HG02610 (cell line): Measurements from ENCODE around the gene B3GNT2.
A peak's percentile ranks its signal among the peaks of the same experiment; 100 is the strongest.
"Not testable (repeated sequence)": the region's sequence is repeated elsewhere in the genome, so short reads cannot be mapped to it uniquely, and the experiment has no call there.

Experiments used
- ATAC-seq: cut with Tn5 transposase; IDR thresholded peaks from one replicate; pipeline ENCODE4 v1.9.1; 2021; ENCODE audit warnings: mild to moderate bottlenecking, moderate library complexity; ENCODE audit not compliant: unreplicated experiment

The B3GNT2 gene

GRCh38 chr2:62195421-62196277 is at the start of gene B3GNT2:
Gene B3GNT2, plus strand, starts transcription at chr2:62196115. Its CDS starts 26,106 bp downstream, at chr2:62222221.
- ATAC-seq = peak; percentile 48

GRCh38 chr2:62146790-62147189 is 49.1 kb upstream of the B3GNT2 start:
- not testable (repeated sequence) for ATAC-seq

- no peak for ATAC-seq
Observed at GRCh38 chr2:62147610-62148301, 48.2 kb upstream of the B3GNT2 start.

GRCh38 chr2:62149708-62150107 is 46.2 kb upstream of the B3GNT2 start:
- ATAC-seq = peak; percentile 42

GRCh38 chr2:62150597-62151305 is 45.2 kb upstream of the B3GNT2 start:
- ATAC-seq = no peak

GRCh38 chr2:62151306-62151638 is 44.6 kb upstream of the B3GNT2 start:
- no peak for ATAC-seq

GRCh38 chr2:62152000-62152399 is 43.9 kb upstream of the B3GNT2 start:
- no peak for ATAC-seq

- no peak for ATAC-seq
Observed at GRCh38 chr2:62156861-62157496, 38.9 kb upstream of the B3GNT2 start.

GRCh38 chr2:62158444-62159121 is 37.3 kb upstream of the B3GNT2 start:
- ATAC-seq = no peak

GRCh38 chr2:62160691-62161090 is 35.2 kb upstream of the B3GNT2 start:
- ATAC-seq = not testable (repeated sequence)

GRCh38 chr2:62163106-62163831 is 32.6 kb upstream of the B3GNT2 start:
- no peak for ATAC-seq

- no peak for ATAC-seq
Observed at GRCh38 chr2:62163834-62164233, 32.1 kb upstream of the B3GNT2 start.

- no peak for ATAC-seq
Observed at GRCh38 chr2:62175728-62176127, 20.2 kb upstream of the B3GNT2 start.

GRCh38 chr2:62176801-62177200 is 19.1 kb upstream of the B3GNT2 start:
- ATAC-seq = no peak

- no peak for ATAC-seq
Observed at GRCh38 chr2:62177392-62178049, 18.4 kb upstream of the B3GNT2 start.

- ATAC-seq = no peak
Observed at GRCh38 chr2:62178741-62179271, 17.1 kb upstream of the B3GNT2 start.

- peak; percentile 82 for ATAC-seq
Observed at GRCh38 chr2:62180975-62181374, 14.9 kb upstream of the B3GNT2 start.

- ATAC-seq = no peak
Observed at GRCh38 chr2:62181843-62182242, 14.1 kb upstream of the B3GNT2 start.
